ENCODE measurements around the gene ACSF3. TPM values are rescaled to one million over a fixed set of nuclear protein-coding genes. Genes with fewer than 3 reads are reported as not detected.
A peak's percentile ranks its signal among the peaks of the same experiment; 100 is the strongest.

ACSF3 gene
- total RNA-seq, 1 experiment from 2014 or later, result 54.9 TPM

DNA sequence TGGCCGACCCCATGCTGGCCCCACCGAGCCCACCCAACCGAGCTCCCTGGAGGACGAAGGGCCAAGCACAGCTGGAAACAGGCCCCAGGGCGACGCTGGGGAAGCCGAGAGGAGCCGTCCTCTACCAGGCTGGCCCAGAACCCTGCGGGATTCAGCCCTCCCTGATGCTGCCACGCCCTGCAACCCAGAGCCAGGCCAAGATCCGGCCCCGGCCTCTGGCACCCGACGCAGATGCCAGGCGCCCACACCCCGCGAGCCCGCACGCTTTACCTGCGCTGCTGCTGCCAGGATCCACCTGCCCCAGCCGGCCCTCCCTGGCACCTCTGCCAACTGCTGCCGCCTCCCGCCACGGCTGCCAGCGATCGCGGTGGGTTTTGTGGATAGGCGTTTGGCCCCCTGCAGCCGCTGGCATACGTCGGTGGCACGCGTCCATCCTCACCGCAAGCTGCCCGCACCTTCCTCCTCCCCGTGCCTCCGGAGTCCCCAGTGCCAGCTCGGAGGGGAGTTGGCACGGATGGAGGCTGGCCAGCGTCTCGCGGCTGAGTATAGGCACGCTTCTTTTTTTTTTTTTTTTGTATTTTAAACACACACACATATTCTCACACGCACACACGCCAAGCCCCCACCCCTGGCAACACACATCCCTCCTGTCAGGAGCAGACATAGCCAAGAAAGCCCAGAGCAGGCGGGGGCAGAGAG, 41.3 kb upstream of the ACSF3 start:
- TF ChIP-seq, protein P1, sequence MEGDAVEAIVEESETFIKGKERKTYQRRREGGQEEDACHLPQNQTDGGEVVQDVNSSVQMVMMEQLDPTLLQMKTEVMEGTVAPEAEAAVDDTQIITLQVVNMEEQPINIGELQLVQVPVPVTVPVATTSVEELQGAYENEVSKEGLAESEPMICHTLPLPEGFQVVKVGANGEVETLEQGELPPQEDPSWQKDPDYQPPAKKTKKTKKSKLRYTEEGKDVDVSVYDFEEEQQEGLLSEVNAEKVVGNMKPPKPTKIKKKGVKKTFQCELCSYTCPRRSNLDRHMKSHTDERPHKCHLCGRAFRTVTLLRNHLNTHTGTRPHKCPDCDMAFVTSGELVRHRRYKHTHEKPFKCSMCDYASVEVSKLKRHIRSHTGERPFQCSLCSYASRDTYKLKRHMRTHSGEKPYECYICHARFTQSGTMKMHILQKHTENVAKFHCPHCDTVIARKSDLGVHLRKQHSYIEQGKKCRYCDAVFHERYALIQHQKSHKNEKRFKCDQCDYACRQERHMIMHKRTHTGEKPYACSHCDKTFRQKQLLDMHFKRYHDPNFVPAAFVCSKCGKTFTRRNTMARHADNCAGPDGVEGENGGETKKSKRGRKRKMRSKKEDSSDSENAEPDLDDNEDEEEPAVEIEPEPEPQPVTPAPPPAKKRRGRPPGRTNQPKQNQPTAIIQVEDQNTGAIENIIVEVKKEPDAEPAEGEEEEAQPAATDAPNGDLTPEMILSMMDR (IDR thresholded peaks at IDR 0.05; ENCODE audit: unreplicated experiment), result no peak
- Mint-ChIP-seq H3K4me3 (ENCODE audit: low read depth, unreplicated experiment) (peak overlapping the region; percentile 72), H3K36me3 (ENCODE audit: insufficient read depth, unreplicated experiment) (peaks cover 41% of the 10 kb centered on the region), H3K4me1 (ENCODE audit: low read depth, unreplicated experiment) (peaks cover 10% of the 10 kb centered on the region), H3K27ac (ENCODE audit: unreplicated experiment) (peak overlapping the region; percentile 63), H3K9me3 (ENCODE audit: low read depth, unreplicated experiment) (no peaks in the 10 kb centered on the region), H3K27me3 (ENCODE audit: unreplicated experiment) (peaks cover 71% of the 10 kb centered on the region)
- intact Hi-C loops (cut with micrococcal nuclease; ENCODE audit: unreplicated experiment), result no loop called here
- TSS peak; percentile 97 for BruUV-seq (replicated peaks)
- CTCF ChIA-PET, result interaction anchor here (0.7 to 1.7 kb wide), 9 partner anchors 9 to 199 kb away, joined by 3 to 11 read pairs (median 3); partner anchors contain the start of genes ACSF3, CDH15, GALNS and TRAPPC2L
- DNase-seq, result peak; percentile 56

DNA sequence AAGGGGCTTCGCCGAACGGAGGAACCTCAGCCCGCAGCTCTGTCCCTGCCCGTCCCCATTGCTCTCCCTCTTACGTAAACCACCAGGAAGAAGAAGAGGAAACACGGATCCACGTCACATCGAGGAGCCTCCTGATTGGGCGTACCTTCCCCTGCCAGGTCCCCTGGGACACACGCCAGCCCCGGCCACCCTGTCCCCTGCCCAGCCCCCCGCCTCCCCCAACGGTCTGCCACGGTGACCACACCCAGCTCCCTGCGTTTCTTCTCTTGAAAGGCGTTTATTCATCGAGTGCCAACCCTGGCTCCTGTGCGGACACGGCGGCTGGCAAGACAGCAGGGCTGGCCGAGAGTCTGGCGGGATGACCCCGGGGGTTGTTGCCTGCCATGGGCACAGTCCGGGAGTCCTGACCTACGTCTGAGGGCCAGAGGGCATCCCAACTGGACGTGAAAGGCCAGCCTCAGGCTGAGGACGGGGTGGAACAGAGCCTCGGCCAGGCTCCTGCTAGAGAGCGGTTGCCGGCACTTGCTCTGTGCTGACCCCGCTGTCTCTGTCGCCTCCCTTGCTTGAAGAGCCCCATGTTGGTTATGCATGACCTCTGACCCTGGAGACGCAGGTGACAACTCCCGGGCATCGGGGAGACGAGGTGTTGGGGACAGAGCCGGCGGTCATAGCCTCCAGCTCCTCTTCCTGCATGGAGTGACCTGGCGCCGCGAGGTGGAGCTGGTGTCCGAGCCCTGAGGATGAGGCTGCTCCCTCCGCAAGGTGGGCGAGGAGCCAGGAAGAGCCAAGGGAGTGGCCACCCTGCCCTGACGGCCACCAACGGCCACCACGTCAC, 40.5 kb upstream of the ACSF3 start:
- BruUV-seq (replicated peaks), result TSS peak; percentile 75
- no peaks in the 10 kb centered on the region for H3K9me3 Mint-ChIP-seq (ENCODE audit: low read depth, unreplicated experiment)
- peak; percentile 95 for DNase-seq
- H3K4me3 Mint-ChIP-seq (ENCODE audit: low read depth, unreplicated experiment), result peak overlapping the region; percentile 72
- peak overlapping the region; percentile 63 for H3K27ac Mint-ChIP-seq (ENCODE audit: unreplicated experiment)
- TF ChIP-seq, protein P1 (IDR thresholded peaks at IDR 0.05; ENCODE audit: unreplicated experiment), result peak; percentile 59
- intact Hi-C loops (cut with micrococcal nuclease; ENCODE audit: unreplicated experiment), result no loop called here
- peaks cover 49% of the 10 kb centered on the region for H3K36me3 Mint-ChIP-seq (ENCODE audit: insufficient read depth, unreplicated experiment)
- H3K4me1 Mint-ChIP-seq (ENCODE audit: low read depth, unreplicated experiment), result peaks cover 10% of the 10 kb centered on the region
- H3K27me3 Mint-ChIP-seq (ENCODE audit: unreplicated experiment), result peaks cover 71% of the 10 kb centered on the region
- CTCF ChIA-PET, result interaction anchor here (0.6 to 1.7 kb wide), 13 partner anchors 9 to 241 kb away, joined by 3 to 11 read pairs (median 3); partner anchors contain the start of genes ACSF3, CDH15, GALNS and TRAPPC2L

DNA sequence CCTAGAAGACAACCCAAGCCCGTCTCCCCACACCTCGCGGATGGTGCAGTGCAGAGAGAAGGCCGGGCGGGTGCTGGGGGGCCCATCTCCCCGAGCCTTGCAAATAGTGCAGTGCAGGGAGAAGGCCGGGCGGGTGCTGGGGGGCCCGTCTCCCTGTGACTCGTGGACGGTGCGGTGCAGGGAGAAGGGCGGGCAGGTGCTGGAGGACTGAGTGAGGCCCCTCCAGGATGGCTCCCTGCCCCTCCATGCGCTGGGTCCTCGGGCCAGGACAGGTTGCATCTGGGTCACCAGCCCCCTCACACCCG, 40.0 kb upstream of the ACSF3 start:
- DNase-seq, result no peak
- CTCF ChIA-PET, result interaction anchor here (0.8 to 1.7 kb wide), 5 partner anchors 16 to 241 kb away, joined by 3 to 11 read pairs (median 7); partner anchors contain the start of genes GALNS, TRAPPC2L and ZNF778
- Mint-ChIP-seq H3K27ac (ENCODE audit: unreplicated experiment) (peak overlapping the region; percentile 32), H3K9me3 (ENCODE audit: low read depth, unreplicated experiment) (no peaks in the 10 kb centered on the region), H3K4me1 (ENCODE audit: low read depth, unreplicated experiment) (peaks cover 10% of the 10 kb centered on the region), H3K36me3 (ENCODE audit: insufficient read depth, unreplicated experiment) (peaks cover 50% of the 10 kb centered on the region), H3K27me3 (ENCODE audit: unreplicated experiment) (peaks cover 71% of the 10 kb centered on the region), H3K4me3 (ENCODE audit: low read depth, unreplicated experiment) (peak overlapping the region; percentile 72)
- TF ChIP-seq, protein P1 (IDR thresholded peaks at IDR 0.05; ENCODE audit: unreplicated experiment), result peak; percentile 13
- intact Hi-C loops (cut with micrococcal nuclease; ENCODE audit: unreplicated experiment), result no loop called here
- no TSS peak for BruUV-seq (replicated peaks)

DNA sequence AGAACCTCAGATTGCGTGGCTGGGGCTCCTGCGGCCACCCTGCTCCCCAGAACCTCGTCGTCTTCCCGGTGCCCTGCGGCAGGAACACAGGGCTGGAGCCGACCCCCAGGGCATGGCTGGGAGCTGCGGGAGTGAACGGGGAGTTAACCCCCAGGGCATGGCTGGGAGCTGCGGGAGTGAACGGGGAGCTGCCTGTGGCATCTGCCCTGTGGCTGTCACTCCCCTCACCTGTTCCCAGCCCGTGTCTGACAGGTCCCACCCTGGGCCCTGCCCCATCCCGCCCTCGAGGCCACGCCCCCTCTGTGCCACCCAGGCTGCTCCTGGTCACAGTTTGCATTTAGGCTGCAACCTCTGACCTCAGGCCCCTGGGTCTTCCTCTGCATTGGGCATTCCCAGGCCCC, 39.4 kb upstream of the ACSF3 start:
- no peak for DNase-seq
- H3K36me3 Mint-ChIP-seq (ENCODE audit: insufficient read depth, unreplicated experiment), result peaks cover 45% of the 10 kb centered on the region
- no TSS peak for BruUV-seq (replicated peaks)
- TF ChIP-seq, protein P1 (IDR thresholded peaks at IDR 0.05; ENCODE audit: unreplicated experiment), result no peak
- H3K27ac Mint-ChIP-seq (ENCODE audit: unreplicated experiment), result no peak overlapping the region
- H3K9me3 Mint-ChIP-seq (ENCODE audit: low read depth, unreplicated experiment), result no peaks in the 10 kb centered on the region
- peaks cover 10% of the 10 kb centered on the region for H3K4me1 Mint-ChIP-seq (ENCODE audit: low read depth, unreplicated experiment)
- intact Hi-C loops (cut with micrococcal nuclease; ENCODE audit: unreplicated experiment), result no loop called here
- H3K4me3 Mint-ChIP-seq (ENCODE audit: low read depth, unreplicated experiment), result peak overlapping the region; percentile 72
- CTCF ChIA-PET, result no interaction called here
- peaks cover 71% of the 10 kb centered on the region for H3K27me3 Mint-ChIP-seq (ENCODE audit: unreplicated experiment)

All from Calu3 (cell line).